ENCODE data around the gene MOGAT1.

The MOGAT1 gene

GRCh38 chr2:222706616-222707015, 35.2 kb downstream of the MOGAT1 start (continued):
- TF ChIP-seq, protein P1, sequence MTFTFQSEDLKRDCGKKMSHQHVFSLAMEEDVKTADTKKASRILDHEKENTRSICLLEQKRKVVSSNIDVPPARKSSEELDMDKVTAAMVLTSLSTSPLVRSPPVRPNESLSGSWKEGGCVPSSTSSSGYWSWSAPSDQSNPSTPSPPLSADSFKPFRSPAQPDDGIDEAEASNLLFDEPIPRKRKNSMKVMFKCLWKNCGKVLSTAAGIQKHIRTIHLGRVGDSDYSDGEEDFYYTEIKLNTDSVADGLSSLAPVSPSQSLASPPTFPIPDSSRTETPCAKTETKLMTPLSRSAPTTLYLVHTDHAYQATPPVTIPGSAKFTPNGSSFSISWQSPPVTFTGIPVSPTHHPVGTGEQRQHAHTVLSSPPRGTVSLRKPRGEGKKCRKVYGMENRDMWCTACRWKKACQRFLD (tag by site-specific recombination; IDR thresholded peaks at IDR 0.05): no peak
- TF ChIP-seq INSM2 (tag by site-specific recombination; IDR thresholded peaks at IDR 0.05) (no peak), ZNF521 (tag by site-specific recombination; IDR thresholded peaks at IDR 0.05) (no peak), ZNF558 (tag by site-specific recombination; IDR thresholded peaks at IDR 0.05) (no peak), ZSCAN16 (tag by site-specific recombination; IDR thresholded peaks at IDR 0.05) (no peak), ZIC2 (tag by site-specific recombination; IDR thresholded peaks at IDR 0.05) (no peak)
- TF ChIP-seq, protein P2, sequence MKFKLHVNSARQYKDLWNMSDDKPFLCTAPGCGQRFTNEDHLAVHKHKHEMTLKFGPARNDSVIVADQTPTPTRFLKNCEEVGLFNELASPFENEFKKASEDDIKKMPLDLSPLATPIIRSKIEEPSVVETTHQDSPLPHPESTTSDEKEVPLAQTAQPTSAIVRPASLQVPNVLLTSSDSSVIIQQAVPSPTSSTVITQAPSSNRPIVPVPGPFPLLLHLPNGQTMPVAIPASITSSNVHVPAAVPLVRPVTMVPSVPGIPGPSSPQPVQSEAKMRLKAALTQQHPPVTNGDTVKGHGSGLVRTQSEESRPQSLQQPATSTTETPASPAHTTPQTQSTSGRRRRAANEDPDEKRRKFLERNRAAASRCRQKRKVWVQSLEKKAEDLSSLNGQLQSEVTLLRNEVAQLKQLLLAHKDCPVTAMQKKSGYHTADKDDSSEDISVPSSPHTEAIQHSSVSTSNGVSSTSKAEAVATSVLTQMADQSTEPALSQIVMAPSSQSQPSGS (tag by site-specific recombination; IDR thresholded peaks at IDR 0.05; ENCODE audit: low read depth): no peak

- Histone ChIP-seq H3K4me3 (ENCODE audit: low read depth, low read length) (no peak overlapping the region), H3K27ac (ENCODE audit: extremely low read depth, low read depth, low read length) (no peak overlapping the region), H3K9me3 (ENCODE audit: control insufficient read depth, insufficient read depth, low read depth, low read length) (no peaks in the 10 kb centered on the region), H3K4me1 (ENCODE audit: control insufficient read depth, insufficient read depth, low read length) (no peaks in the 10 kb centered on the region), H3K36me3 (ENCODE audit: control insufficient read depth in 2 of 2, insufficient read depth in 1 of 2, low read length in 2 of 2) (no peaks in the 10 kb centered on the region)
- ChIA-PET POLR2A (interaction anchor here (0.9 kb wide), 1 partner anchor 128 kb away, joined by 3 read pairs; no protein-coding TSS in a partner anchor), CTCF (interaction anchor here (0.6 to 5.1 kb wide), 20 partner anchors 8 to 232 kb away, joined by 3 to 37 read pairs (median 5); no protein-coding TSS in a partner anchor)
- TF ChIP-seq MYNN (tag by site-specific recombination; IDR thresholded peaks at IDR 0.05; ENCODE audit: borderline replicate concordance) (no peak), TCF7L2 (IDR thresholded peaks at IDR 0.05; ENCODE audit: borderline replicate concordance, low read depth, low read length) (no peak), ZNF366 (tag by site-specific recombination; conservative IDR thresholded peaks at IDR 0.05) (peak; percentile 95), ZNF561 (tag by site-specific recombination; IDR thresholded peaks at IDR 0.05; ENCODE audit: borderline replicate concordance) (no peak), ZNF362 (tag by site-specific recombination; IDR thresholded peaks at IDR 0.05) (no peak), GLIS1 (tag by site-specific recombination; IDR thresholded peaks at IDR 0.05) (no peak), PRDM1 (tag by site-specific recombination; IDR thresholded peaks at IDR 0.05) (peak; percentile 93)
- TF ChIP-seq, protein P3, sequence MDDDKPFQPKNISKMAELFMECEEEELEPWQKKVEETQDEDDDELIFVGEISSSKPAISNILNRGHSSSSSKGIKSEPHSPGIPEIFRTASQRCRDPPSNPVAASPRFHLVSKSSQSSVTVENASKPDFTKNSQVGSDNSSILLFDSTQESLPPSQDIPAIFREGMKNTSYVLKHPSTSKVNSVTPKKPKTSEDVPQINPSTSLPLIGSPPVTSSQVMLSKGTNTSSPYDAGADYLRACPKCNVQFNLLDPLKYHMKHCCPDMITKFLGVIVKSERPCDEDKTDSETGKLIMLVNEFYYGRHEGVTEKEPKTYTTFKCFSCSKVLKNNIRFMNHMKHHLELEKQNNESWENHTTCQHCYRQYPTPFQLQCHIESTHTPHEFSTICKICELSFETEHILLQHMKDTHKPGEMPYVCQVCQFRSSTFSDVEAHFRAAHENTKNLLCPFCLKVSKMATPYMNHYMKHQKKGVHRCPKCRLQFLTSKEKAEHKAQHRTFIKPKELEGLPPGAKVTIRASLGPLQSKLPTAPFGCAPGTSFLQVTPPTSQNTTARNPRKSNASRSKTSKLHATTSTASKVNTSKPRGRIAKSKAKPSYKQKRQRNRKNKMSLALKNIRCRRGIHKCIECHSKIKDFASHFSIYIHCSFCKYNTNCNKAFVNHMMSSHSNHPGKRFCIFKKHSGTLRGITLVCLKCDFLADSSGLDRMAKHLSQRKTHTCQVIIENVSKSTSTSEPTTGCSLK (tag by site-specific recombination; IDR thresholded peaks at IDR 0.05): no peak
These were observed 35.7 kb downstream of the MOGAT1 start for GRCh38 chr2:222707102-222707688.

All from HEK293 (cell line).